ENCODE measurements around the gene POLE2. TPM values are rescaled to one million over a fixed set of nuclear protein-coding genes. Genes with fewer than 3 reads are reported as not detected.

Gene POLE2
- total and polyA plus RNA-seq, 11 donors: 0.25 to 3.4 (median 0.96) TPM; not detected in 1

DNA sequence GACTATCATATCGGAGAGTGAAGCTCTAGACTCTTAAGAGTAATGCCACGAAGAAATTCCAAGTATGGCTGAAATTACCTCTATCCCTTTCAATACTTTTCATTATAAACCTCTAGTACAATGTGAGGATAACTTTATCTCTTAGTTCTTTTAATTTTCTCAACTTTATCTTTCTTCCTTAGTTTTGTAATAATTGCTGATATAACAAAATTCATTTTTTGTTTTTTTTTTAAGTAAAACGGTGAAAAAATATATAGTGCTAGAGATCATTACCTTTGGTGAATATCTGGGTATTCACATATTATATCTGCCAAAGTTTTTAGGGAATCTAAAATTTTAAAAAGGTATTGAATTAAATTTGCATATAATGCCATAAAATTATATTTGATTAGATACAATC lies 33.5 kb downstream of the POLE2 start:
- H3K4me3 ChIP-seq: no peak overlapping the region
- ATAC-seq: no peak
- intact Hi-C loops (cut with DNase I): no loop called here
- no peaks in the 10 kb centered on the region for H3K27me3 ChIP-seq
- no peak for DNase-seq
- H3K4me1 ChIP-seq: no peaks in the 10 kb centered on the region
- H3K27ac ChIP-seq: no peak overlapping the region
- H3K9me3 ChIP-seq: no peaks in the 10 kb centered on the region
- H3K36me3 ChIP-seq: no peaks in the 10 kb centered on the region
- 95 to 97% (median 96%) methylated on average over 3 of the region's 3 CpGs for WGBS, 4 donors
- TF ChIP-seq, protein P1, sequence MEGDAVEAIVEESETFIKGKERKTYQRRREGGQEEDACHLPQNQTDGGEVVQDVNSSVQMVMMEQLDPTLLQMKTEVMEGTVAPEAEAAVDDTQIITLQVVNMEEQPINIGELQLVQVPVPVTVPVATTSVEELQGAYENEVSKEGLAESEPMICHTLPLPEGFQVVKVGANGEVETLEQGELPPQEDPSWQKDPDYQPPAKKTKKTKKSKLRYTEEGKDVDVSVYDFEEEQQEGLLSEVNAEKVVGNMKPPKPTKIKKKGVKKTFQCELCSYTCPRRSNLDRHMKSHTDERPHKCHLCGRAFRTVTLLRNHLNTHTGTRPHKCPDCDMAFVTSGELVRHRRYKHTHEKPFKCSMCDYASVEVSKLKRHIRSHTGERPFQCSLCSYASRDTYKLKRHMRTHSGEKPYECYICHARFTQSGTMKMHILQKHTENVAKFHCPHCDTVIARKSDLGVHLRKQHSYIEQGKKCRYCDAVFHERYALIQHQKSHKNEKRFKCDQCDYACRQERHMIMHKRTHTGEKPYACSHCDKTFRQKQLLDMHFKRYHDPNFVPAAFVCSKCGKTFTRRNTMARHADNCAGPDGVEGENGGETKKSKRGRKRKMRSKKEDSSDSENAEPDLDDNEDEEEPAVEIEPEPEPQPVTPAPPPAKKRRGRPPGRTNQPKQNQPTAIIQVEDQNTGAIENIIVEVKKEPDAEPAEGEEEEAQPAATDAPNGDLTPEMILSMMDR (IDR thresholded peaks at IDR 0.05): no peak
- TF ChIP-seq POLR2A (IDR thresholded peaks at IDR 0.05): no peak

DNA sequence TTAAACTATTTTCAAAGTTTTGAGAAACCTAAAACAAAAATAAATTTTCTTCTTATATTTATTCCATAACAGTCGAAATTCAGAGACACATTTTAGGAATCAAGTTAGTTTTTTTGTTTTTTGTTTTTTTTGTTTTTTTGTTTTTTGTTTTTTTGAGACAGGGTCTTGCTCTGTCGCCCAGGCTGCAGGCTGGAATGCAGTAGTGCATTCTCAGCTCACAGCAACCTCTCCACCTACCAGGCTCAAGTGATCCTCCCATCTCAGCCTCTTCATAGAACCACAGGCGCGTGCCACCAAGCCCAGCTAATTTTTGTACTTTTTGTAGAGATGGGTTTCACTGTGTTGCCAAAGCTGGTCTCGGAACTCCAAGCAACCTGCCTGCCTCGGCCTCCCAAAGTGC lies 34.5 kb downstream of the POLE2 start:
- H3K4me1 ChIP-seq: no peaks in the 10 kb centered on the region
- H3K27me3 ChIP-seq: no peaks in the 10 kb centered on the region
- no peak overlapping the region for H3K4me3 ChIP-seq
- H3K9me3 ChIP-seq: no peaks in the 10 kb centered on the region
- no peaks in the 10 kb centered on the region for H3K36me3 ChIP-seq
- DNase-seq: no peak
- intact Hi-C loops (cut with DNase I): no loop called here
- no peak for ATAC-seq
- no peak overlapping the region for H3K27ac ChIP-seq
- TF ChIP-seq, protein P1 (IDR thresholded peaks at IDR 0.05): no peak
- no peak for TF ChIP-seq POLR2A (IDR thresholded peaks at IDR 0.05)
- WGBS, 4 donors: 95 to 98% (median 97%) methylated on average over 6 of the region's 6 CpGs

DNA sequence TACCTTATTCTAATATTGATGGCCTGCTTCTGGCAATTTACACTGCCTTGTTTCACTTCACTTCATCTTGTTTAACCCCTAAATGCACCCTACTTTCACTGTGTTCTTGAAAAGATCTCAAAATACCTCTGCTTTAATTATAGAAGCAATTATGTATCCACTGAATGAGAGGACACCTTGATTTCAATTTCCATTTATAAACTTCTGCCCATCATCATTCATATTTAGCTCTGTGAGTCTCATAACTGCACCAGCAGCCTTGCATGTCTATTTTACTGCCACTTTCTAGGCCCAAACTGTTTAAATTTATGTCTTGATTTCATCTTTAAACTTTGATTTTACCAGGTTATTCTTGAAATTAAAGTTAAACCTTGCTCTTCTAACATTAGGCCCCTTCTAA lies 45.9 kb downstream of the POLE2 start:
- peak; percentile 16 to 70 (median 50) for ATAC-seq
- Histone ChIP-seq H3K4me1 (peaks cover 0 to 52% (median 20%) of the 10 kb centered on the region in 12 donors), H3K27me3 (no peaks in the 10 kb centered on the region), H3K4me3 (peak overlapping the region in 1 of 12 donors; percentile 9), H3K36me3 (peaks cover 0 to 34% (median 9%) of the 10 kb centered on the region in 9 donors), H3K9me3 (no peaks in the 10 kb centered on the region), H3K27ac (peak overlapping the region; percentile 3 to 79 (median 48))
- TF ChIP-seq, protein P1 (IDR thresholded peaks at IDR 0.05): no peak
- no peak for TF ChIP-seq POLR2A (IDR thresholded peaks at IDR 0.05)
- no peak for DNase-seq
- intact Hi-C loops (cut with DNase I): no loop called here

DNA sequence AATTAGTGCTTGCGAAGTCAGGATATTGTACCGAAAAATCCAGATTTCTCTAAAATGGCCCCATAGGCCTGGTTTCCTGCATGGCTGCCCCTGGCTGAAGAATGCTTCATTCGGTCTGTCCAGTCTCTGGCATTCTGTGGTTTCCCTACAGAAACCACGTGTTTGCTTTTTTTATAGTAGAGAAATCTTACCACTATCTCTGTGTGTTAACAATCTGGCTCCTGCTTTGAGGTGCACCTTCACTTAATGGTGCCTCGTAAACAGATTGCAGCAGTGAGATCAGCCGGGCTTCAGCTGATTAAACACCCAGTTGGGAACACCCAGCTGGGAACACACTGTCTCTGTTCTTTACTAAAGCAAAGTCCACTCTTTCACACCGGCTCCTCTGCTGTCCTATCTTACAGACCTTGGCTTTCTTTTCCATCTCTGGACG lies 46.3 kb downstream of the POLE2 start:
- TF ChIP-seq, protein P1 (IDR thresholded peaks at IDR 0.05): no peak
- TF ChIP-seq POLR2A (IDR thresholded peaks at IDR 0.05): no peak
- Histone ChIP-seq H3K4me3 (peak overlapping the region in 1 of 12 donors; percentile 9), H3K27me3 (no peaks in the 10 kb centered on the region), H3K9me3 (no peaks in the 10 kb centered on the region), H3K27ac (peak overlapping the region; percentile 4 to 79 (median 48)), H3K36me3 (peaks cover 0 to 34% (median 10%) of the 10 kb centered on the region in 9 donors), H3K4me1 (peaks cover 0 to 57% (median 23%) of the 10 kb centered on the region in 12 donors)
- intact Hi-C loops (cut with DNase I): no loop called here
- peak; percentile 71 to 94 (median 83) for ATAC-seq
- WGBS, 4 donors: 48 to 60% (median 54%) methylated on average over 8 of the region's 8 CpGs
- DNase-seq: peak in 1 of 5 donors; percentile 42
